HG03457 (cell line): ENCODE measurements around the gene CD86.
"Not testable (repeated sequence)": the region's sequence is repeated elsewhere in the genome, so short reads cannot be mapped to it uniquely, and the experiment has no call there.

ENCODE experiments used
- ATAC-seq: cut with Tn5 transposase; IDR thresholded peaks from one replicate; pipeline ENCODE4 v1.9.1; 2021; ENCODE audit warnings: moderate number of reproducible peaks; ENCODE audit not compliant: unreplicated experiment

The CD86 gene

GRCh38 chr3:122055215-122055614 lies at the start of gene CD86:
Gene CD86, plus strand, starts transcription at chr3:122055362. Its CDS starts 128 bp downstream, at chr3:122055490.
- ATAC-seq, result peak; percentile 70

- ATAC-seq, result no peak
Observed at GRCh38 chr3:122006267-122006666, 48.9 kb upstream of the CD86 start.

- no peak for ATAC-seq
Observed at GRCh38 chr3:122008166-122008565, 47.0 kb upstream of the CD86 start.

- no peak for ATAC-seq
Observed at GRCh38 chr3:122010506-122010905, 44.7 kb upstream of the CD86 start.

GRCh38 chr3:122011396-122011795 lies 43.8 kb upstream of the CD86 start:
- no peak for ATAC-seq

- ATAC-seq, result no peak
Observed at GRCh38 chr3:122012821-122013220, 42.3 kb upstream of the CD86 start.

GRCh38 chr3:122013448-122013925 lies 41.7 kb upstream of the CD86 start:
- no peak for ATAC-seq

GRCh38 chr3:122014741-122015140 lies 40.4 kb upstream of the CD86 start:
- ATAC-seq, result peak; percentile 77

- ATAC-seq, result no peak
Observed at GRCh38 chr3:122019493-122019892, 35.7 kb upstream of the CD86 start.

GRCh38 chr3:122021037-122021436 lies 34.1 kb upstream of the CD86 start:
- no peak for ATAC-seq

GRCh38 chr3:122021811-122022401 lies 33.3 kb upstream of the CD86 start, which contains the start of gene ILDR1:
Gene ILDR1, minus strand, starts transcription at chr3:122022247. Its CDS starts 170 bp downstream, at chr3:122022077.
- ATAC-seq, result no peak

GRCh38 chr3:122023335-122023910 lies 31.7 kb upstream of the CD86 start:
- ATAC-seq, result no peak

- ATAC-seq, result no peak
Observed at GRCh38 chr3:122024800-122025199, 30.4 kb upstream of the CD86 start.

GRCh38 chr3:122025296-122025695 lies 29.9 kb upstream of the CD86 start:
- ATAC-seq, result peak; percentile 72

- peak; percentile 43 for ATAC-seq
Observed at GRCh38 chr3:122030381-122031122, 24.6 kb upstream of the CD86 start.

- peak; percentile 33 for ATAC-seq
Observed at GRCh38 chr3:122031123-122031468, 24.1 kb upstream of the CD86 start.

- ATAC-seq, result no peak
Observed at GRCh38 chr3:122032531-122032930, 22.6 kb upstream of the CD86 start.

- ATAC-seq, result no peak
Observed at GRCh38 chr3:122033023-122033422, 22.1 kb upstream of the CD86 start.

GRCh38 chr3:122047296-122047695 lies 7.9 kb upstream of the CD86 start:
- ATAC-seq, result not testable (repeated sequence)

- ATAC-seq, result not testable (repeated sequence)
Observed at GRCh38 chr3:122047773-122048172, 7.4 kb upstream of the CD86 start.

GRCh38 chr3:122052968-122053367 lies 2.2 kb upstream of the CD86 start:
- no peak for ATAC-seq

- ATAC-seq, result no peak
Observed at GRCh38 chr3:122057671-122058070, 2.5 kb downstream of the CD86 start.
